Breast epithelium (tissue), 4 donors: ENCODE data around the gene RNF40. TPM values are rescaled to one million over a fixed set of nuclear protein-coding genes. Genes with fewer than 3 reads are reported as not detected.

Experiments
- DNase-seq, 2 donors: peaks; one replicate each; pipeline ENCODE4 v3.0.0-alpha.2; 2019; ENCODE audit warnings: low spot score in 2 of 2
- H3K27ac ChIP-seq, 2 donors: fragments of 200-600 bp; sonication (generic) in 1 of 2; one replicate each; pipeline ENCODE4 v1.5.1; 2016 to 2019; ENCODE audit warnings: mild to moderate bottlenecking in 1 of 2
- H3K27me3 ChIP-seq, 2 donors: fragments of 200-600 bp; sonication (generic) in 1 of 2; one replicate each; pipeline versions ENCODE4 v1.5.1 to v1.6.0; 2017 to 2019; ENCODE audit warnings: control low read depth in 1 of 2, mild to moderate bottlenecking in 1 of 2
- H3K36me3 ChIP-seq: fragments of 200-600 bp; one replicate; pipeline ENCODE4 v1.5.1; 2019
- H3K4me1 ChIP-seq, 2 donors: fragments of 200-600 bp; sonication (generic); one replicate each; pipeline ENCODE4 v1.5.1; 2016 to 2019; ENCODE audit warnings: control low read depth in 1 of 2
- H3K4me3 ChIP-seq, 3 donors: fragments of 200-600 bp; sonication (generic); 1 replicate in 2 of 3; 2 replicates in 1 of 3; pipeline ENCODE4 v1.5.1; 2016 to 2019; ENCODE audit warnings: mild to moderate bottlenecking in 3 of 3, moderate library complexity in 2 of 3
- H3K9me3 ChIP-seq, 2 donors: fragments of 200-600 bp; sonication (generic) in 1 of 2; one replicate each; pipeline ENCODE4 v1.5.1; 2016 to 2019; ENCODE audit warnings: control low read depth in 1 of 2
- POLR2A ChIP-seq: fragments of 450-650 bp; IDR thresholded peaks from one replicate; pipeline ENCODE4 v1.6.1; 2016; ENCODE audit warnings: antibody characterized with exemption, mild to moderate bottlenecking, moderate library complexity
- POLR2AphosphoS5 ChIP-seq, 3 donors: sonication (generic); formaldehyde crosslinking; IDR thresholded peaks; one replicate each; pipeline ENCODE4 v1.6.1; 2017; ENCODE audit warnings: antibody characterized with exemption in 3 of 3
- intact Hi-C: fragments of 100-400 bp; cut with DNase I; formaldehyde crosslinking; loops from one replicate; pipeline ENCODE4 v1.15.1; 2023; ENCODE audit warnings: low total_unique reads
- total RNA-seq, 3 donors: library from RNA; depleted of rRNA; stranded (reverse); fragments of >200 nt; gene quantifications; one replicate each; pipeline ENCODE4 v1.1.0, GENCODE V29; 2016
- TF ChIP-seq, protein P1 (sequence below), 3 donors: fragments of 450-650 bp; IDR thresholded peaks; one replicate each; pipeline ENCODE4 v1.5.1; 2016 to 2017; ENCODE audit warnings: antibody characterized with exemption in 3 of 3, mild to moderate bottlenecking in 3 of 3, moderate library complexity in 3 of 3

Gene RNF40
- total RNA-seq, 3 donors from 2014 or later: 77.0 to 84.7 (median 77.3) TPM

DNA sequence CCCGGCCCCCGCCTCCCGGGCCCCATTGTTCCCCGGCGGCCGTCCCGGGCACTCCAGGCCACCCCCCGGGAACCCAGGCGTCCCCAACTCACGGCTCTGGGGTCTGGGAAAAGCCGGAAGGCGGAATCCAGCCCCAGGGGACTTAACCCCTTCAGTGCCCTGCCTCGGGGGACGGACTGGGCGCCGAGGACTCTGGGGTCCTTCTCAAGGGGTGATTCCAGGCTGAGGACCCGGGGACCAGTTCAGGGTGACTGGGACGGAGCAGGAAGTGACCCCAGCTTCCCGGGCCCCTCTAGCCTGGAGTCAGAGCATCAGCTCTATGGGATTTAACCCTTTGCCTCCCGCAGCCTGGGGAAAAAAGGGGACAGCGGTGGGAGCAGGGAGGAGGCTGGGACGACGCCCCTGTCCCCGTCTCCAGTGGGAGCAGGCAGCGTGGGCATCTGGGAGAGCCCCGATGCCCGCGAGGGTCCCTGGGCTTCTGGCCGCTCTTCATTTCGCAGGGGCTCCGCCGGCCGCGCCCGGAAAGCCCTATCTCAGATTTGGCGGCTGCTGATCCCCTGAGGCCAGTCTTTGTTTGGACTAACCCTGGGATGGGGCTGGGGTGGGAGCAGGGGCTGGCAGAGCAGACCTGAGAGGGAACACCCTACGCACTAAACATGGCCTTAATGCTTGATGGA lies 25.0 kb downstream of the RNF40 start, which contains the start of gene ZNF629:
TSS of gene ZNF629 (minus strand) at position 270 of the 677 bp plus-strand sequence. CDS start 2,723 bp downstream, outside the sequence.
- Histone ChIP-seq H3K4me3 (peak within 1 kb of the TSS; percentile 93 to 97 (median 96)), H3K27ac (peak within 1 kb of the TSS; percentile 91), H3K27me3 (no peaks in the 10 kb centered on the region), H3K36me3 (peaks cover 11% of the 10 kb centered on the region), H3K9me3 (no peaks in the 10 kb centered on the region), H3K4me1 (peaks cover 0 to 6% of the 10 kb centered on the region in 2 donors)
- TF ChIP-seq POLR2A (no peak), POLR2AphosphoS5 (IDR thresholded peaks at IDR 0.05) (peak in 1 of 3 donors; percentile 26)
- TF ChIP-seq, protein P1, sequence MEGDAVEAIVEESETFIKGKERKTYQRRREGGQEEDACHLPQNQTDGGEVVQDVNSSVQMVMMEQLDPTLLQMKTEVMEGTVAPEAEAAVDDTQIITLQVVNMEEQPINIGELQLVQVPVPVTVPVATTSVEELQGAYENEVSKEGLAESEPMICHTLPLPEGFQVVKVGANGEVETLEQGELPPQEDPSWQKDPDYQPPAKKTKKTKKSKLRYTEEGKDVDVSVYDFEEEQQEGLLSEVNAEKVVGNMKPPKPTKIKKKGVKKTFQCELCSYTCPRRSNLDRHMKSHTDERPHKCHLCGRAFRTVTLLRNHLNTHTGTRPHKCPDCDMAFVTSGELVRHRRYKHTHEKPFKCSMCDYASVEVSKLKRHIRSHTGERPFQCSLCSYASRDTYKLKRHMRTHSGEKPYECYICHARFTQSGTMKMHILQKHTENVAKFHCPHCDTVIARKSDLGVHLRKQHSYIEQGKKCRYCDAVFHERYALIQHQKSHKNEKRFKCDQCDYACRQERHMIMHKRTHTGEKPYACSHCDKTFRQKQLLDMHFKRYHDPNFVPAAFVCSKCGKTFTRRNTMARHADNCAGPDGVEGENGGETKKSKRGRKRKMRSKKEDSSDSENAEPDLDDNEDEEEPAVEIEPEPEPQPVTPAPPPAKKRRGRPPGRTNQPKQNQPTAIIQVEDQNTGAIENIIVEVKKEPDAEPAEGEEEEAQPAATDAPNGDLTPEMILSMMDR (IDR thresholded peaks at IDR 0.05): peak in 1 of 3 donors; percentile 25
- DNase-seq: peak; percentile 54 to 74
- intact Hi-C loops: no loop called here

- intact Hi-C loops: no loop called here
- peaks cover 0 to 6% of the 10 kb centered on the region in 2 donors for H3K4me1 ChIP-seq
- peak overlapping the region; percentile 91 for H3K27ac ChIP-seq
- H3K4me3 ChIP-seq: peak overlapping the region; percentile 93 to 97 (median 96)
- no peak for DNase-seq
- TF ChIP-seq POLR2A (no peak), POLR2AphosphoS5 (IDR thresholded peaks at IDR 0.05) (no peak)
- TF ChIP-seq, protein P1 (IDR thresholded peaks at IDR 0.05): no peak
- no peaks in the 10 kb centered on the region for H3K27me3 ChIP-seq
- H3K36me3 ChIP-seq: peaks cover 10% of the 10 kb centered on the region
- H3K9me3 ChIP-seq: no peaks in the 10 kb centered on the region
Observed at GRCh38 chr16:30787613-30788378, 25.7 kb downstream of the RNF40 start.

GRCh38 chr16:30793508-30794069 lies 31.5 kb downstream of the RNF40 start:
- H3K9me3 ChIP-seq: no peaks in the 10 kb centered on the region
- no peaks in the 10 kb centered on the region for H3K4me1 ChIP-seq
- no peak overlapping the region for H3K4me3 ChIP-seq
- H3K27ac ChIP-seq: no peak overlapping the region
- DNase-seq: no peak
- no peaks in the 10 kb centered on the region for H3K36me3 ChIP-seq
- intact Hi-C loops: loop anchor here (5.0 kb wide), 1 partner anchor 1056 kb away; no protein-coding TSS in a partner anchor
- no peaks in the 10 kb centered on the region for H3K27me3 ChIP-seq
- no peak for TF ChIP-seq POLR2AphosphoS5 (IDR thresholded peaks at IDR 0.05)
- TF ChIP-seq POLR2A: no peak
- TF ChIP-seq, protein P1 (IDR thresholded peaks at IDR 0.05): no peak

DNA sequence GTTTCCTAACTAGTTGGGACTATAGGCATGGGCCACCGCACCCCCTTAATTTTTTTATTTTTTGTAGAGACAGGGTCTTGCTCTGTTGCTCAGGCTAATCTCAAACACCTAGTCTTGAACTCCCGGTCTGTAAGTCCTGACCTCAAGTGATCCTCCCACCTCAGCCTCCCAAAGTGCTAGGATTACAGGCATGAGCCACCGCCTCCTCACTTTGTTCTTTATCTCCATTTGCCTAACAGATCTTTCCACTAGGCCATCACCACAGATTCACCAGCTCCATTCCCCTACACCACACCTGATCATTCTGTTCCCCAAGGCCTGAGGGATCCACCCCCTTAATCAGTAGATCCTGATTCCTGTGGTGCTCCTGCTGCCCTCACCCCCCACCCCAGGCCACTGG lies 32.5 kb downstream of the RNF40 start:
- Histone ChIP-seq H3K9me3 (no peaks in the 10 kb centered on the region), H3K4me3 (no peak overlapping the region), H3K4me1 (no peaks in the 10 kb centered on the region), H3K27ac (no peak overlapping the region), H3K36me3 (no peaks in the 10 kb centered on the region), H3K27me3 (no peaks in the 10 kb centered on the region)
- intact Hi-C loops: loop anchor here (5.0 kb wide), 1 partner anchor 1057 kb away; no protein-coding TSS in a partner anchor
- DNase-seq: no peak
- TF ChIP-seq POLR2AphosphoS5 (IDR thresholded peaks at IDR 0.05): no peak
- TF ChIP-seq, protein P1 (IDR thresholded peaks at IDR 0.05): no peak
- TF ChIP-seq POLR2A: no peak
